Measurements from ENCODE around the gene FSTL1.

- TF ChIP-seq CTCF (IDR thresholded peaks at IDR 0.05; ENCODE audit: low read depth, low read length) (no peak), EZH2phosphoT487 (IDR thresholded peaks at IDR 0.05; ENCODE audit: low read depth) (no peak)
Observed at GRCh38 chr3:120410116-120410515, 40.7 kb downstream of the FSTL1 start.
